Neural crest cell (in vitro differentiated cells): ENCODE measurements around the gene BCL11B. TPM values are rescaled to one million over a fixed set of nuclear protein-coding genes. Genes with fewer than 3 reads are reported as not detected.

Source experiments
- DNase-seq: peaks from one replicate; pipeline ENCODE4 v3.0.0; 2021; ENCODE audit warnings: low read depth, mixed read lengths, low spot score
- H3K27ac Mint-ChIP-seq: one replicate; pipeline ENCODE4 v1.8.0; 2021; ENCODE audit warnings: mild to moderate bottlenecking, mixed read lengths; ENCODE audit not compliant: unreplicated experiment
- H3K27me3 Mint-ChIP-seq: 2 replicates; pipeline ENCODE4 v1.8.0; 2021; ENCODE audit warnings: low read depth, mild to moderate bottlenecking, mixed read lengths
- H3K36me3 Mint-ChIP-seq: 2 replicates; pipeline ENCODE4 v1.8.0; 2021; ENCODE audit warnings: low read depth, mild to moderate bottlenecking, mixed read lengths
- H3K4me1 Mint-ChIP-seq: 2 replicates; pipeline ENCODE4 v1.8.0; 2021; ENCODE audit warnings: mixed read lengths
- H3K4me3 Mint-ChIP-seq: one replicate; pipeline ENCODE4 v1.8.0; 2021; ENCODE audit warnings: mild to moderate bottlenecking, mixed read lengths
- H3K9me3 Mint-ChIP-seq: 2 replicates; pipeline ENCODE4 v1.8.0; 2021; ENCODE audit warnings: mixed read lengths
- total RNA-seq: library from RNA; stranded (reverse); gene quantifications from 2 replicates; pipeline ENCODE4 v1.2.1, GENCODE V29; 2021
- TF ChIP-seq, protein P1 (sequence below): fragments of 200-600 bp; sonication (generic); conservative IDR thresholded peaks from 2 replicates; pipeline ENCODE4 v1.5.0; 2021; ENCODE audit warnings: antibody characterized with exemption, mild to moderate bottlenecking

BCL11B gene
- total RNA-seq, 1 donor from 2014 or later, result 0.28 TPM

DNA sequence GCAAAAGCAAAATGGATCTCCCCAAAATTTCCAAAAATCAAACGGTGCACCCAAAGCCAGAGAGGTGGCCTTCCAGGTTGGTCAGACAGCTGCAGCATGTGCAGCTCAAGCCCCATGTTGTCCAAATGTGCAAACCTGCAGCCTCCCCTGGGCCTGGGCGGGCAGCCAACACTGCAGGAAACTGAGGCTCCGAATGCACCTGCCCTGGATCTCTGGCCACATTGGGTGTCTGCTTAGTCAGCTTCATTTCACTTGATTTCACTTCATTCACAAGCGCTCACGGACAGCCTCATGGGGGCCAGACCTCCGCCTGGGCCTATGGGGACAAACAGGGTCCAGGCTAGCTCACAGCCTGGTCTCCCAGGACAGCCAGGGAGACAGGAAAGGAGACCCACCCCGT is 59.8 kb downstream of the BCL11B start:
- TF ChIP-seq, protein P1, sequence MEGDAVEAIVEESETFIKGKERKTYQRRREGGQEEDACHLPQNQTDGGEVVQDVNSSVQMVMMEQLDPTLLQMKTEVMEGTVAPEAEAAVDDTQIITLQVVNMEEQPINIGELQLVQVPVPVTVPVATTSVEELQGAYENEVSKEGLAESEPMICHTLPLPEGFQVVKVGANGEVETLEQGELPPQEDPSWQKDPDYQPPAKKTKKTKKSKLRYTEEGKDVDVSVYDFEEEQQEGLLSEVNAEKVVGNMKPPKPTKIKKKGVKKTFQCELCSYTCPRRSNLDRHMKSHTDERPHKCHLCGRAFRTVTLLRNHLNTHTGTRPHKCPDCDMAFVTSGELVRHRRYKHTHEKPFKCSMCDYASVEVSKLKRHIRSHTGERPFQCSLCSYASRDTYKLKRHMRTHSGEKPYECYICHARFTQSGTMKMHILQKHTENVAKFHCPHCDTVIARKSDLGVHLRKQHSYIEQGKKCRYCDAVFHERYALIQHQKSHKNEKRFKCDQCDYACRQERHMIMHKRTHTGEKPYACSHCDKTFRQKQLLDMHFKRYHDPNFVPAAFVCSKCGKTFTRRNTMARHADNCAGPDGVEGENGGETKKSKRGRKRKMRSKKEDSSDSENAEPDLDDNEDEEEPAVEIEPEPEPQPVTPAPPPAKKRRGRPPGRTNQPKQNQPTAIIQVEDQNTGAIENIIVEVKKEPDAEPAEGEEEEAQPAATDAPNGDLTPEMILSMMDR, result no peak
- Mint-ChIP-seq H3K36me3 (no peaks in the 10 kb centered on the region), H3K4me1 (no peaks in the 10 kb centered on the region), H3K9me3 (no peaks in the 10 kb centered on the region), H3K27ac (no peak overlapping the region), H3K27me3 (no peaks in the 10 kb centered on the region), H3K4me3 (no peak overlapping the region)
- no peak for DNase-seq

DNA sequence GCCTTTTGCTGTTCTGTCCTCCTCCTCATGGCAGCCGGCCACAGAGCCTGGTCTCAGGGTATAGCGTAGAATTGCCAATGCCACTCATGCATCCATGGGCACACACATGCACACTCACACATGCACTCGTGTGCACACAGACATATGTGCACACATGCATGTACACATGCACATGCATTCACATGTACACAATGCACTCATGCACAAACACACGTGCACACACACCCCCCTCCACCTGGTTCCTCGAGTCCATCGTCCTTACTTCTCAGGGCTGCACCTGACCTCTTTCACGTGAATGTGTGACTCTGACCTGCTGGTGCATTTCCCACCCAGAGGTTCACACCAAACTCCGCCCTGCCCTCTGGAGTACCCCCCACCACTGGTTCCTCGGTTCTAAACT is 60.6 kb downstream of the BCL11B start:
- no peak overlapping the region for H3K27ac Mint-ChIP-seq
- no peaks in the 10 kb centered on the region for H3K36me3 Mint-ChIP-seq
- no peaks in the 10 kb centered on the region for H3K4me1 Mint-ChIP-seq
- no peak for DNase-seq
- H3K27me3 Mint-ChIP-seq, result no peaks in the 10 kb centered on the region
- no peaks in the 10 kb centered on the region for H3K9me3 Mint-ChIP-seq
- no peak overlapping the region for H3K4me3 Mint-ChIP-seq
- TF ChIP-seq, protein P1, result no peak

DNA sequence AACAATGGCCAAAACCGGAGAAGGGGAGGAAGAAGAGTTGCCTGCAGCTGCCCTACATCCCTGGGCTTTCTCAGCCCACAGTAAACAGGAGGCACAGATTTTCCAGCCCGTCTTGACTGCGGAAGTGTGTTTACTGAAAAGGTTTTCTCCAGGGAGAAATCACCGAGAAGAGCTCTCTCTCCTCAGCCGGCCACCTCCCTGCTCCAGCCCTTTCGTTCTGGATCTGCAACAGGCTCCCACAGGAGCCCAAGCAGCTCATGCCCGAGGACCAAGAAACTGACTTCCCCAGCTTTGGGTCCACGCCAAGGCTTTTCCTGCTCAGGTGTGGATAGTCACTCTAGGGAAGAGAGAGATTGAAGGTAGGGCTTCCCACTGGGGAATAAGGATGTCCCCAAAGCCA is 61.7 kb downstream of the BCL11B start:
- H3K4me1 Mint-ChIP-seq, result no peaks in the 10 kb centered on the region
- H3K27ac Mint-ChIP-seq, result no peak overlapping the region
- H3K9me3 Mint-ChIP-seq, result no peaks in the 10 kb centered on the region
- no peak for DNase-seq
- H3K36me3 Mint-ChIP-seq, result no peaks in the 10 kb centered on the region
- TF ChIP-seq, protein P1, result no peak
- no peak overlapping the region for H3K4me3 Mint-ChIP-seq
- H3K27me3 Mint-ChIP-seq, result no peaks in the 10 kb centered on the region

DNA sequence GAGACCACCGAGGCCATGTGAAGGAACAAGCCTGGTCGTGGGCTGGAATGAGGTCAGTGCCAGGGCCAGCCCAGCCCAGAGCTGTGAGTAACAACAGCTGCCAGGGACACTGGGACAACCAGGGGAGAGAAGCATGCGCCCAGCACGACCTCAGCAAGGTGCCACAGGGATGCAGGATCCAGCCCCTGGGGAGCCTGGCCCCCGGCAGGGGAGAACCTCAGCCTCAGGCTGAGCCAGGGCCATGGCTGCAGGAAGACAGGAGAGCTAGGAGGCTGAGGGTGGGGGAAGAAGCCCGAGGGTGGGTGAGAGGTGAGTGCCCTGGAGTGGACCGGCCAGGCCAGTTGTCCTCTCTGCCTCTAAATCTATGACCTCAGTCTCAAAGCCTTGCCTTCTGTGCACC is 62.6 kb downstream of the BCL11B start:
- H3K27ac Mint-ChIP-seq, result no peak overlapping the region
- no peaks in the 10 kb centered on the region for H3K9me3 Mint-ChIP-seq
- no peaks in the 10 kb centered on the region for H3K27me3 Mint-ChIP-seq
- no peaks in the 10 kb centered on the region for H3K36me3 Mint-ChIP-seq
- TF ChIP-seq, protein P1, result no peak
- H3K4me1 Mint-ChIP-seq, result no peaks in the 10 kb centered on the region
- DNase-seq, result no peak
- H3K4me3 Mint-ChIP-seq, result no peak overlapping the region

DNA sequence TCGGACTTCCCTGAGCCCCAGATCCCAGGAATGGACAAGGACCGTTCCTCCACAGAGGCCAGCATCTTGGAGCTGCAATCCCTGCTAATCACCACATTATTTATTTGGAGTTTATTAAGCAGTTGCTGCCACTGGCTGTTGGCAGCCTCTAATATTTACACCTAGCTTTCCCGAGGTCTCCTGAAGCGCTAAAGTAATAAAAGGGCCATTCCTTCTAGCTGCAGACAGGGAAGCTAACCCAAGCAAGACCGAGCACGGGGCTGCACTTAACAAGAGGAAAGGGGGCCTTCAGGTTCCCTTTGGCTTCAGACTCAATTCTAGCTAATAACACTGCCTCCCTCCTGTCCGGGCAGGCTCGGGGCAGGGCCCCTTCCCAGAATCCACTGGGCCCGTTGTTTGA is 63.7 kb downstream of the BCL11B start:
- no peak for DNase-seq
- Mint-ChIP-seq H3K36me3 (no peaks in the 10 kb centered on the region), H3K27ac (no peak overlapping the region), H3K9me3 (no peaks in the 10 kb centered on the region), H3K27me3 (no peaks in the 10 kb centered on the region), H3K4me1 (no peaks in the 10 kb centered on the region), H3K4me3 (no peak overlapping the region)
- TF ChIP-seq, protein P1, result no peak

DNA sequence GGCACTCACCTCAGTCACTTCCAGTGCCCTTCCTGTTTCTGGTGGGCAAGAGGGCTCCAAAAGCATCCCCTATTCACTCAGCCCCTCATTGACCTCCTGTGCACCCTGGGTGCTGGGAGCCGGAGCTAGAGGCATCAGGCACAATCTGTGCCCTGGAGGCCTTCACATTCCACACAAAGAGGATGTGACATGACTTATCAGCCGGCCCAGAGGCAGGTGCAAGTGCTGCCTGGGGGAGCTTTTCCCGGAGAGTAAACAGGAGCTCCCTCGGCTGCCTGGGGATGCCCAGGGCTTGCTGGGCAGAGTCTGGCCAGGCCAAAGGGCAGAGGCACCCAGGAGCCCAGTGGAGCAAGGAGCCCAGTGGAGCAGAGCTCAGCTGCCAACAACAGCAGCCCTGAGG is 64.5 kb downstream of the BCL11B start:
- H3K4me3 Mint-ChIP-seq, result no peak overlapping the region
- no peak overlapping the region for H3K27ac Mint-ChIP-seq

More for the DNA sequence above, 64.5 kb downstream of the BCL11B start:
- TF ChIP-seq, protein P1, result no peak
- no peaks in the 10 kb centered on the region for H3K36me3 Mint-ChIP-seq
- no peak for DNase-seq
- peaks cover 6% of the 10 kb centered on the region for H3K4me1 Mint-ChIP-seq
- H3K27me3 Mint-ChIP-seq, result no peaks in the 10 kb centered on the region
- no peaks in the 10 kb centered on the region for H3K9me3 Mint-ChIP-seq
